SK-N-DZ (cell line): ENCODE data around the gene H3-3A.

ENCODE experiments used
- DNase-seq: peaks from one replicate; pipeline ENCODE4 v3.0.0-alpha.2; 2015; ENCODE audit warnings: low spot score

The H3-3A gene

GRCh38 chr1:226110249-226111097, 48.0 kb downstream of the H3-3A start:
- peak; percentile 62 for DNase-seq

DNA sequence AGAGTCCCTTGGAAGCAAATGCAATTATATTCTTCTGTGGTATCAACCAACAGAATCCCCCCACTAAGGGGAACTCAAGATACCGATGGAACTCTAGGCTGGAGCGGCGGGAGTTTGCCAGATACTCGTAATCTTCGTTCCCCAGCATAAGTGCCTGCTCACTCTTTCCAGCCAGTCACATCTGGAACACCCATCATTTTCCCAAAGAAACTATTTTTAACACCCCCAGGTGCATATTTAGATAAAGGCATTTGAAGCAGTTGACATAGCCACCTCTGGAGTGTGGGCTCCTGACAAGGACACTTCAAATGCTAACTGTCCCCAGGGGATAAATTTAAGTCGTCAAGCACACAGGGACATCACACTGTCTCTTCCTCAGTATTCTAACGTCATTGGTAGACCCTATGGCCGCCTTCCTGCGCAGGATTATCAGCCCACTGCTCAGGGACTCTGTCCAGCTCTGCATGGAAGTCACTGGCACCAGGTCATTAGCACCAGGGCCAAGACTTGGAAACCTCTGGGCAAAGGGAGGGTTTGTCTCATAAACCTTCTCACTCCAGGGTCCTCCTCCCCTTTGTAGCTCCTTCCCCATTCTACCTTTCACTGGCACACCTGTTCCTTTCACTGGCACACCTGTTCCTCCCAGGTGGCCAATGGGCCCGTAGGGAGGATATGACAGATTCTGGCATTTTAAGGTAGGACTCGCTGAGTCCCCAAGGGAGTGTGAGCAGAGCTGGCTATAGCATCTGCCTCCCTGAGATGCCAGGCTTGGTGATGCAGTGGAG, 48.8 kb downstream of the H3-3A start:
- no peak for DNase-seq

DNA sequence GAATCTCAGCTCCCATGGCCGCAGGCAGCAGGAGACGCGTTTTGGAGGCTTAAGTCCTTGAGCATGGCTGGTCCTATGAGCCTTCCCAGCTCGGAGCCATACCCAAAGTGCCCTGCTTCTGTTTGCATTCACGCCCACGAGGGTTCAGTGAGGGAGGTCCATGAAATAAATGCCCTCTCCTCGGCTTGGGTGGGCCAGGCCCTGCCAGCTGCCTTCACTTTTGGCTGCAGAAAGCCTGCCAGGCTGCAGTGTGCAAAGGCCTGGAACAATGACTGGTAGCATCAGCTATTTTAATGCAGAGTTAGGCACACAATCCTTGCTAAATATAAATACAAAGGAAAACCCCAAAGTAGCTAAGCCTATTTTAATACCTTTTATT, 49.4 kb downstream of the H3-3A start:
- no peak for DNase-seq

GRCh38 chr1:226112626-226113025, 50.1 kb downstream of the H3-3A start:
- DNase-seq, result no peak

DNA sequence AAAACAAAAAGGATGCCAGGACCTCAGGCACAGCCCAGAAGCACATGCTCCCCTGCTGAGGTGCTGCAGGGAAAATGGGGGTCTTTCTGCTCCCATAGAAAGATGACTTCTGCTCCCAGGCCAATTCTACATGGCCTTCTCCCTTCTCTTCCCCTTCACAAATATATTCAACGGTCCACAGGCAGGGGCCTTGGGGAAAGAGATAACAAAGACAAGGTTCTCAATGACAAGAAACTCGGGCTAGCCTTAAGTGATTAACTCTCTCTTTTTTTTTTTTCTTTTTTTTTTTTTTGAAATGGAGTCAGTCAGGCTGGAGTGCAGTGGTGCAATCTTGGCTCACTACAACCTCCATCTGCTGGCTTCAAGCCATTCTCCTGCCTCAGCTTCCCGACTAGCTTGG, 54.2 kb downstream of the H3-3A start:
- DNase-seq, result no peak

DNA sequence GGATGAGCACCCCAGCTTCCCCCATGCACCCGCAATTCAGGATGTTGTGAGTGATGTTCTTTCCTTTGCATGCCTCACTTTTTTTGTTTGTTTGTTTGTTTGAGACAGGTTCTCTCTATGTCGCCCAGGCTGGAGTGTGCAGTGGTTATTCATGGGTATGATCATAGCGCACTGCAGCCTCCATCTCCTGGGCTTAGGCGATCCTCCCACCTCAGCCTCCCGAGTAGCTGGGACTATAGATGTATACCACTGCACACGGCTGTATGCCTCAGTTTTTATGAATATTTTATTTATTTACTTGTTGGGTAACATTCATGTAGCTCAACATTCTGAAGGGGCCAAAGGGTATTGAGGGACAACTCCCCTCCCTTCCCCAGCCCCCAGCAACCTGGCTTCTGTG, 54.8 kb downstream of the H3-3A start:
- DNase-seq, result no peak

DNA sequence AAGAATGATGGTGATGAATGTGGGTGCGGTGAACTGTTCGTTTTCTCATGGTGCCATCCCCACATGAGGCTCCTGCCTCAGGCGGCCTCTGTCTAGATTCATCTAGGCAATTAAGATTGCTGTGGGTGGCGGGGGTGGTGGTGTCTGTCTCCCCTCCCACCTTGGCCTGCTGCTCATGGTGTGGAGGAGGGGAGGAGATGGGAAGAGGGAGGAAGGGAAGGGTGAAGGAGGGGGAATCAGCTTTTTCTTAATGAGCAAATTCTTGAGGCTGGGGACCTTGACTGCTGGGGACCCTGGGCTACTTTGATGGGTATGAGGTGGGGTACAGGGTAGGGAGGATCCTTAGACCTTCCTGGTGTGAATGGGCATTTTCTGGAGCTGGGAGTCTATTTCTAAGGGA, 55.8 kb downstream of the H3-3A start:
- DNase-seq, result no peak

DNA sequence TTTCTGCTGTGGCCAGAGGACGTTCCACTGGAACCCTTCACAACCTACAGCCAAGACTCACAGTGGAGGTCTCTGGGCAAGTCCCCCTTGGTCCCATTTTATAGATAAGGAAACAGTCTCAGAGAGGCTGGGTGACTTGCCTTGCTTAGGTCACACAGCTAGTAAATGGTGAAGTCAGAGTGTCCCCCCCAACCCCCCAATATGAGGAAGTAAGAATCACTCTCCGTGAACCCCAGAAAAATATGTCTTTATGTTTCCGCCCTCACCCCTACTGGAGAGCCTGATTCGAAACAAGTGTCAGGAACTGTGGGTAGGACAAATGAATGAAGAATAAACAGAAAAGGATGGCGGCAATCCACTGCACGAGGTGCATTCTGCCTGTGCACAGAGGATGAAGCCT, 56.7 kb downstream of the H3-3A start:
- DNase-seq, result no peak

DNA sequence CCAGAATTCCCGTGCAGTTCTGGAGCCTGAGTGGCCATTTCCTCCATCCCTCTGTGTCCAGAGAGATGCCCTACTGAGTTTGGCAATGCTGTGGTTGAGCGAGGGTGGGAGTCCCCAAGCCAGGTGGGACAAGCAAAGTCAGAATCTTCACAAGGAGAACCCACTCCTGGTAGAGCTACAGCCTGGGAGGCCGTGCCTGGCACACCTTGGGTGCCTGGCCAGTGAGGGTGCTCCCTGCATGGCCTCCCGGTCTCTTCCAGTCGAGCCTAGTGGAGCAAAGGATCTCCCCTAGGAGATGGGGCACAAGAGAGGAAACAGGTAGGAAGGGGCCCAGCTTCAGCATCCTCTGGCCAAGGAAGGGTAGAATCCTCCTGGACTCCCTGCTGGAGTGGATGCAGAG, 57.9 kb downstream of the H3-3A start:
- no peak for DNase-seq

GRCh38 chr1:226121049-226121586, 58.6 kb downstream of the H3-3A start:
- no peak for DNase-seq
